Neural crest cell (in vitro differentiated cells): ENCODE data around the gene SBF2. TPM values are rescaled to one million over a fixed set of nuclear protein-coding genes. Genes with fewer than 3 reads are reported as not detected.

Source experiments
- DNase-seq: peaks from one replicate; pipeline ENCODE4 v3.0.0; 2021; ENCODE audit warnings: low read depth, mixed read lengths, low spot score
- H3K27ac Mint-ChIP-seq: one replicate; pipeline ENCODE4 v1.8.0; 2021; ENCODE audit warnings: mild to moderate bottlenecking, mixed read lengths; ENCODE audit not compliant: unreplicated experiment
- H3K27me3 Mint-ChIP-seq: 2 replicates; pipeline ENCODE4 v1.8.0; 2021; ENCODE audit warnings: low read depth, mild to moderate bottlenecking, mixed read lengths
- H3K36me3 Mint-ChIP-seq: 2 replicates; pipeline ENCODE4 v1.8.0; 2021; ENCODE audit warnings: low read depth, mild to moderate bottlenecking, mixed read lengths
- H3K4me1 Mint-ChIP-seq: 2 replicates; pipeline ENCODE4 v1.8.0; 2021; ENCODE audit warnings: mixed read lengths
- H3K4me3 Mint-ChIP-seq: one replicate; pipeline ENCODE4 v1.8.0; 2021; ENCODE audit warnings: mild to moderate bottlenecking, mixed read lengths
- H3K9me3 Mint-ChIP-seq: 2 replicates; pipeline ENCODE4 v1.8.0; 2021; ENCODE audit warnings: mixed read lengths
- CTCF ChIP-seq: fragments of 200-600 bp; sonication (generic); conservative IDR thresholded peaks from 2 replicates; pipeline ENCODE4 v1.5.0; 2021; ENCODE audit warnings: antibody characterized with exemption, mild to moderate bottlenecking
- long read RNA-seq: library from polyadenylated mRNA; unstranded; transcript quantifications from one replicate; pipeline ENCODE4 v2.0.0, GENCODE V29; 2020
- total RNA-seq: library from RNA; stranded (reverse); gene quantifications from 2 replicates; pipeline ENCODE4 v1.2.1, GENCODE V29; 2021

The SBF2 gene
- 30.2 and 34.5 TPM in 2 replicates for total RNA-seq
- long read RNA-seq, partial matches to known transcripts, result 7 of 15 reads
- long read RNA-seq, other reads (novel, unspliced or antisense), result 7 of 15 reads

GRCh38 chr11:10293423-10294289 is at the start of gene SBF2:
TSS of gene SBF2 (minus strand) at chr11:10294219. CDS start at chr11:10294069, 150 bp downstream.
- Mint-ChIP-seq H3K27ac (peak within 1 kb of the TSS; percentile 91), H3K36me3 (no peaks in the 10 kb centered on the region), H3K27me3 (peaks cover 30% of the 10 kb centered on the region), H3K9me3 (no peaks in the 10 kb centered on the region), H3K4me1 (peaks cover 28% of the 10 kb centered on the region), H3K4me3 (peak within 1 kb of the TSS; percentile 97)
- TF ChIP-seq CTCF, result no peak
- peak; percentile 75 for DNase-seq

GRCh38 chr11:10338287-10338686 is 44.3 kb upstream of the SBF2 start:
- Mint-ChIP-seq H3K9me3 (no peaks in the 10 kb centered on the region), H3K4me3 (no peak overlapping the region), H3K27me3 (peaks cover 7% of the 10 kb centered on the region), H3K27ac (no peak overlapping the region), H3K36me3 (no peaks in the 10 kb centered on the region), H3K4me1 (peaks cover 6% of the 10 kb centered on the region)
- no peak for DNase-seq
- no peak for TF ChIP-seq CTCF

- H3K36me3 Mint-ChIP-seq, result no peaks in the 10 kb centered on the region
- no peak for DNase-seq
- H3K9me3 Mint-ChIP-seq, result no peaks in the 10 kb centered on the region
- H3K27ac Mint-ChIP-seq, result no peak overlapping the region
- H3K27me3 Mint-ChIP-seq, result peaks cover 7% of the 10 kb centered on the region
- H3K4me1 Mint-ChIP-seq, result no peaks in the 10 kb centered on the region
- no peak overlapping the region for H3K4me3 Mint-ChIP-seq
- no peak for TF ChIP-seq CTCF
Measured at GRCh38 chr11:10333490-10333889, 39.5 kb upstream of the SBF2 start.

- Mint-ChIP-seq H3K9me3 (no peaks in the 10 kb centered on the region), H3K4me1 (no peaks in the 10 kb centered on the region), H3K4me3 (no peak overlapping the region), H3K27ac (no peak overlapping the region), H3K36me3 (no peaks in the 10 kb centered on the region), H3K27me3 (peaks cover 7% of the 10 kb centered on the region)
- no peak for TF ChIP-seq CTCF
- DNase-seq, result no peak
Measured at GRCh38 chr11:10331548-10332289, 37.7 kb upstream of the SBF2 start.

- TF ChIP-seq CTCF, result no peak
- no peak overlapping the region for H3K4me3 Mint-ChIP-seq
- H3K4me1 Mint-ChIP-seq, result peaks cover 3% of the 10 kb centered on the region
- H3K27ac Mint-ChIP-seq, result no peak overlapping the region
- no peak for DNase-seq
- H3K36me3 Mint-ChIP-seq, result no peaks in the 10 kb centered on the region
- no peaks in the 10 kb centered on the region for H3K9me3 Mint-ChIP-seq
- H3K27me3 Mint-ChIP-seq, result peaks cover 5% of the 10 kb centered on the region
Measured at GRCh38 chr11:10329935-10330334, 35.9 kb upstream of the SBF2 start.
